ENCODE data around the gene ARHGAP45.
A peak's percentile ranks its signal among the peaks of the same experiment; 100 is the strongest.

ARHGAP45 gene

GRCh38 chr19:1070931-1071791 lies 4.2 kb downstream of the ARHGAP45 start:
- no peak for DNase-seq

GRCh38 chr19:1072371-1073015 lies 5.5 kb downstream of the ARHGAP45 start:
- no peak for DNase-seq

DNA sequence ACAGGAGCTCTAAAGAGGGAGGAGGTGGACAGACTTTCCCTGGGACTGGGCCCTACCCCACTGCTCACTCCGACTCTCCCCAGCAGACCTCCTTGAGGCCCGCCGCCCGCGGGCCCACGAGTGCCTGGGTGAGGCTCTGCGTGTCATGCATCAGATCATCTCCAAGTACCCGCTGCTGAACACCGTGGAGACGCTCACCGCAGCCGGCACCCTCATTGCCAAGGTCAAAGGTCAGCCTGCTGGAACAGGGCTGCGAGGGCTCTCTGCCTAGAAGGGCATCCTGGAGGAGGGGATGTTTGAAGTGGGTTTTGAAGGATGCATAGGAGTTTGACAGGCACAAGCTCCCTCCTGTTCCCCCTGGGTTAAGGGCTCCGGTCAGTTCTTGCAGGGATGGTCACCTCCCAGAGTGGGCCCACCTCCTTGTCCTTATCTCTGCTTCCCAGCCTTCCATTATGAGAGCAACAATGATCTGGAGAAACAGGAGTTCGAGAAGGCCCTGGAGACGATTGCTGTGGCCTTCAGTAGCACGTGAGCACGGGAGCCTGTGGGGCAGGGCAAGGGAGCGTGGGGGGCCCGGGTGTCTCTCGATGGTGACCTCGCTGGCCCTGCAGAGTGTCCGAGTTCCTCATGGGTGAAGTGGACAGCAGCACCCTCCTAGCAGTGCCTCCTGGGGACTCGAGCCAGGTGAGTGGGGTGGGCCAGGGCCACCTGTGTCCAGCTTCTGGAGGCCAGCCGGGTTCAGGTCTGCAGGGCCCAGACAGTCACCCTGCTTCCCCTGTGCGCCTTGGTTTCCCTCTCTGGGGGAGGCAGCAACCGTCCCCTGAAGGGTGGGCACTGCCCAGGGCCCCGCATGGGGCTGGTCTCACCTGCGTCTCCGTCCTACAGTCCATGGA lies 6.3 kb downstream of the ARHGAP45 start:
- DNase-seq, result no peak

DNA sequence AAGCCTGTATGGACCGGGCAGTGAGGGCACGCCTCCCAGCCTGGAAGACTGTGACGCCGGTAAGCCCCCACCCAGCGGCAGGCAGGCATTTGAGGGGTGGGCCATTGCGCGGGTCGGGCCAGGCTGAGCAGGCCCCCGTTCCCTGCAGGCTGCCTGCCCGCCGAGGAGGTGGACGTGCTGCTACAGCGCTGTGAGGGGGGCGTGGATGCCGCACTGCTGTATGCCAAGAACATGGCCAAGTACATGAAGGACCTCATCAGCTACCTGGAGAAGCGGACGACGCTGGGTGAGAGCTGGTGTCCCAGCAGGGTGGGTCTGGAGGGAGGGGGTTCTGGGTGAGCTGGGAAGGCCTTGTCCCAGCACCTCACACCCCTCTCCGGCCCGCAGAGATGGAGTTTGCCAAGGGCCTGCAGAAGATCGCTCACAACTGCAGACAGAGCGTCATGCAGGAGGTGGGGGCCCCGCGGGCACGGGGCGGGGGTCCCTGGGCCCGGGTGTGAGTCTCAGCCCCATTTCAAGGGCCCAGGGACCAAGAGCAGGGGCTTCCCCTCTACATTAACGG lies 7.1 kb downstream of the ARHGAP45 start:
- DNase-seq, result no peak

GRCh38 chr19:1074544-1075283 lies 7.7 kb downstream of the ARHGAP45 start:
- DNase-seq, result peak; percentile 96

DNA sequence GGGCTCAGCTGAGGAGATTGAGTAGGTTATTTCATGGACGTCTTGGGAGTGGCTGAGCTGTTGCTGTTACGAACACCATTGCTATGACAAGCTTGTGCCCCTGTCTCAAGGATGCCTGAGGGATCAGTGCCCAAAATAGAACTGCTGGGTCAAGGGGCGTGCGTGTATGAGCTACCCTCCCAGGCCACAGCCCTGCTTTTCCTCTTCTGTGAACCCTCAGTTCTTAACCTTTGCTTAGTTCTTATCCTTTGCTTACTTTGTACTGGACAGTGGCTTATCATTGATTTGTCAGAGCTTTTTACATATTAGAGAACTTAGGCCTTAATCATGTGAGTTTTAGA lies 9.0 kb downstream of the ARHGAP45 start:
- no peak for DNase-seq

- peak; percentile 97 for DNase-seq
Measured at GRCh38 chr19:1076951-1077350, 10.0 kb downstream of the ARHGAP45 start.

DNA sequence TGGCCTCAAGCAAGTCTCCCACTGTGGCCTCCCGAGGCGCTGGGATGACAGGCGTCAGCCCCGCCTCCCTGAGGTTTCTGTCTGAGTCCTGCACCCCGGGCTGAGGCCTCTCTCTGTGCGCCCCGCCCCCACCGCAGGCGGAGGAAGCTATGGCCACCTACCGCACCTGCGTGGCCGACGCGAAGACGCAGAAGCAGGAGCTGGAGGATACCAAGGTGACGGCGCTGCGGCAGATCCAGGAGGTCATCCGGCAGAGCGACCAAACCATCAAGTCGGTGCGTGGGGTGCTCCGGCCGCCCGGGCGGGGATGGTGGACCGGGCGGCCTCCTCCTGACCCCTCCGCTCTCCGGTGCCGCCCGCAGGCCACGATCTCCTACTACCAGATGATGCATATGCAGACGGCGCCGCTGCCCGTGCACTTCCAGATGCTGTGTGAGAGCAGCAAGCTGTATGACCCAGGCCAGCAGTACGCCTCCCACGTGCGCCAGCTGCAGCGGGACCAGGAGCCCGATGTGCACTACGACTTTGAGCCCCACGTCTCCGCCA lies 12.7 kb downstream of the ARHGAP45 start:
- DNase-seq, result peak; percentile 89

DNA sequence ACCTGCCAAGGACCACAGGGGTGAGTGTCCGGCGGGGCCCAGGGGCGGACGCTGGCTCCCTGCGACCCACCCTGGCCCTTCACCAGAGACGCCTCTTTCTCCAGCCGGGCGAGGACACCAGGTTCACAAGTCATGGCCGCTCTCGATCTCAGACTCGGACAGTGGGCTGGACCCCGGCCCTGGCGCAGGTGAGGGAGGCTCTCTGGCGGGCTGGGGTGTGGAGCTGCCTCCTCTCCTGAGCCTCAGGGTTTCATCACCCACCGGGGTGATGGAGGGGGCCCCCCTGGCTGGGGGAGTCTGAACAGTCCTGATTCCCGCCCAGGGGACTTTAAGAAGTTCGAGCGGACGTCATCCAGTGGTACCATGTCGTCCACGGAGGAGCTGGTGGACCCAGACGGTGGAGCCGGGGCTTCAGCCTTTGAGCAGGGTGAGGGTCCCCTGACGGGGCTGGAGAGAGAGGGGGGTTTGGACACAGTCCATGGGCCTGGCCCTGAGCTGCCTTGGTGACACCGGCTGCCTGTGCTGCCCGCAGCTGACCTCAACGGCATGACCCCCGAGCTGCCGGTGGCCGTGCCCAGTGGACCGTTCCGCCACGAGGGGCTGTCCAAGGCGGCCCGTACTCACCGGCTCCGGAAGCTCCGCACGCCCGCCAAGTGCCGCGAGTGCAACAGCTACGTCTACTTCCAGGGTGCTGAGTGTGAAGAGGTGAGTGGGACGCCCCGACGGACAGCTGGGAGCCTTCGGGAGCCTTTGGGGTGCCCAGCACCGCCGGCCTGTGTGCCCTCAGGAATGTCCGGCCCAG lies 13.6 kb downstream of the ARHGAP45 start:
- peak; percentile 64 for DNase-seq

DNA sequence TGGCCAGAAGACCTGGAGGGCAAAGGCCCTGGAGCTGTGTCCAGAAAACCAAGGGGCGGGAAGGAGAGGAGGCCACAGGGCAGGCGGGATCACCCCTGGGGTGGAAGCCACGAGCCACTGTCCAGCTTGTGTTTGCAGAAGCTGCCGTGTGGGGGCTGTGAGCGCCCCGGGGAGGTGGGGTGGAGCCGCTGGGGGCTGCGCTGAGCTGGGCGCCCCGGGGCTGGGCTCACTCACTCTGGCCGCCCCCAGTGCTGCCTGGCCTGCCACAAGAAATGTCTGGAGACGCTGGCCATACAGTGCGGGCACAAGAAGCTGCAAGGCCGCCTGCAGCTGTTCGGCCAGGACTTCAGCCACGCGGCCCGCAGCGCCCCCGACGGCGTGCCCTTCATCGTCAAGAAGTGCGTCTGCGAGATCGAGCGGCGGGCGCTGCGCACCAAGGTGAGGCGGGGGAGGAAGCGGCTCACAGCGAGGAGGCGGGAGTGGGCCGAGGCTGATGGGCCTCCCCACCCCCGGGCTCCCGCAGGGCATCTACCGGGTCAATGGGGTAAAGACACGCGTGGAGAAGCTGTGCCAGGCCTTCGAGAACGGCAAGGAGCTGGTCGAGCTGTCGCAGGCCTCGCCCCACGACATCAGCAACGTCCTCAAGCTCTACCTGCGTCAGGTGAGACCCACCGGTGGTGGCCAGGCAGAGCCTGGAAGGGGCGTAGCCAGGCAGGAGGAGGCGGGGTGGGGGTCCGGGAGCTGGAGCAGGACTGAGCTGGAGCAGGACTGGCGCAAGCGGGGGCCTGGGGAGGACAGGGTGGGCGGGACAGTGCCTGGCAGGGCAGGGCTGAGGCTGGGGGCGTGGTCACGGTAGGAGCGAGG lies 14.6 kb downstream of the ARHGAP45 start:
- no peak for DNase-seq

- DNase-seq, result peak; percentile 92
Measured at GRCh38 chr19:1082165-1082927, 15.4 kb downstream of the ARHGAP45 start.

DNA sequence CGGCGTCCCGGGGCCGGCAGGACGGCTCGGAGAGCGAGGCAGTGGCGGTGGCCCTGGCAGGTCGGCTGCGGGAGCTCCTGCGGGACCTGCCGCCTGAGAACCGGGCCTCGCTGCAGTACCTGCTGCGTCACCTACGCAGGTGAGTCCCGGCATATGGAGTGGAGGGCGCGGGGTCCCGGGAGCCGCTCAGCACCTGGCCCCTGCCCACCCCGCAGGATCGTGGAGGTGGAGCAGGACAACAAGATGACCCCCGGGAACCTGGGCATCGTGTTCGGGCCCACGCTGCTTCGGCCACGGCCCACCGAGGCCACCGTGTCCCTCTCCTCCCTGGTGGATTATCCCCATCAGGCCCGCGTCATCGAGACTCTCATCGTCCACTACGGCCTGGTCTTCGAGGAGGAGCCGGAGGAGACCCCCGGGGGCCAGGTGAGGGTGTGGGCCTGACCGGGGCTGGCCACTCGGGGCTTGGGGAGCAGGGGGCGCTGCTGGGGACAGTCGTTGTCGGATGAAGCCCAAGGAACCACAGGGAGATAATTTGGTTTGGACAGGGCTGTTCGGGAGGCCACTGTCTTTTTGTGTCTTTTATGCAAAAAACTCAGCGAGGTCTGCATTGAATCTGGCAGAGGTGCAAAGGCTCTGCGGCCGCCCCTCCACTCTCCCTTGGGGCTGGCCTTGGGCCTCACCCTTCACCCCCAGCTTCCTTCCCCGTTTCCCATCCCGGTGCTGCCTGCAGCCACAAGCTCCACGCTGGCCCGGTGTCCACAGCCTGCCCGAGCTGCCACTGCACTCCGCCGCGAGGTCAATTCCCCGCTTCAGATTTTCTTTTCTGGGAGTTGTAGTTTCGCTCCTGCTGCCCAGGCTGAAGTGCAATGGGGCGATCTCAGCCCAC lies 16.2 kb downstream of the ARHGAP45 start:
- no peak for DNase-seq

DNA sequence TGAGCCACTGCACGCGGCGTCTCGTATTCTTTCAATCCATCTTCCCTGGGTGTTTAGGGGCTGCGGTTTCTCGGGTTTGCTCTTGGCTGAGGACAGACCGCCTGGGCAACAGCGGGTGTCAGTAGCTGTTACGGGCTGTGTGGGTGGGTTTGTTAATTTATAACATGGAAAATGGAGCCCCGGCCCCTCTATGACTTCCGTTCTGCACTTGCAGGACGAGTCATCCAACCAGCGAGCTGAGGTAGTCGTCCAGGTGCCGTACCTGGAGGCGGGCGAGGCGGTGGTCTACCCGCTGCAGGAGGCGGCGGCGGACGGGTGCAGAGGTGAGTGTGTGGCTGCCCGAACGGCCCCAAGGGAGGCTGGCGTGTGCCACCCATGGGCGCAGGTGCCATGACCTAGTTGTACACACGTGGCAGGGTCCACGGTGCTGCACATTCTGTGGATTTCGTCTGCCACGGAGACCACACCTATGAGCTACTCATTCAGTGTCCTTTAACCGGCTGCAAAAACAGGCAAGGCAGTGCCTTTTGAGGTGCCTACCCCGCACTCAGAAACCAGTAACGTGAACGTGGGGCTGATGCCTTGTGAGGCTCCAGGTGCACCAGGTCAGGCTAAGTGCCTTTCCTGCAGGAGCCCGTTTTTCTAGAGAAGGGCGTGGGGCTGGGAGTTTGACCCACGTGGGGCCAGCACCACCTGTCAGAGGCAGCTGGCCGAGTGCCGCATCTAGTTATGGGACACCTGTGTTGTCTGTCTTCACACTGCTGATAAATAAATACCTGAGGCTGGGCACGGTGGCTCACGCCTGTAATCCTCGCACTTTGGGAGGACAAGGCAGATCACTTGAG lies 17.3 kb downstream of the ARHGAP45 start:
- DNase-seq, result no peak

DNA sequence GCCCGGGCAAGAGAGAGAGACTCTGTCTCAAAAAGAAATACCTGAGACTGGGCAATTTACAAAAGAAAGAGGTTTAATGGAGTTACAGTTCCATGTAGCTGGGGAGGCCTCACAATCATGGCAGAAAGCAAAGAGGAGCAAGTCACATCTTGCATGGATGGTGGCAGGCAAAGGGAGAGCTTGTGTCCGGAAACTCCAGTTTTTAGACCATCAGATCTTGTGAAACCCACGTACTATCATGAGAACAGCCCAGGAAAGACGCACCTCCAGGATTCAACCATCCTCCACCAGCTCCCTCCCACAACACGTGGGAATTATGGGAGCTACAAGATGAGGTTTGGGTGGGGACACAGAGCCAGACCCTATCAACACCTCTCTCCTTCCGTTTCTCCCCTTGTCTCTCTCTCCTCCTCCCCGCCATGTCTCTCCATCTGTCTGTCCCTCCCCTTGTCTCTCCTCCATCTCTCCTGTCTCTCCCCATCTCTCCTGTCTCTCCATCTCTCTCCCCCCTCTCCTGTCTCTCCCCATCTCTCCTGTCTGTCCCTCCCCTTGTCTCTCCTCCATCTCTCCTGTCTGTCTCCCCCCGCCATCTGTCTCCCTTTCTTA lies 18.2 kb downstream of the ARHGAP45 start:
- no peak for DNase-seq

DNA sequence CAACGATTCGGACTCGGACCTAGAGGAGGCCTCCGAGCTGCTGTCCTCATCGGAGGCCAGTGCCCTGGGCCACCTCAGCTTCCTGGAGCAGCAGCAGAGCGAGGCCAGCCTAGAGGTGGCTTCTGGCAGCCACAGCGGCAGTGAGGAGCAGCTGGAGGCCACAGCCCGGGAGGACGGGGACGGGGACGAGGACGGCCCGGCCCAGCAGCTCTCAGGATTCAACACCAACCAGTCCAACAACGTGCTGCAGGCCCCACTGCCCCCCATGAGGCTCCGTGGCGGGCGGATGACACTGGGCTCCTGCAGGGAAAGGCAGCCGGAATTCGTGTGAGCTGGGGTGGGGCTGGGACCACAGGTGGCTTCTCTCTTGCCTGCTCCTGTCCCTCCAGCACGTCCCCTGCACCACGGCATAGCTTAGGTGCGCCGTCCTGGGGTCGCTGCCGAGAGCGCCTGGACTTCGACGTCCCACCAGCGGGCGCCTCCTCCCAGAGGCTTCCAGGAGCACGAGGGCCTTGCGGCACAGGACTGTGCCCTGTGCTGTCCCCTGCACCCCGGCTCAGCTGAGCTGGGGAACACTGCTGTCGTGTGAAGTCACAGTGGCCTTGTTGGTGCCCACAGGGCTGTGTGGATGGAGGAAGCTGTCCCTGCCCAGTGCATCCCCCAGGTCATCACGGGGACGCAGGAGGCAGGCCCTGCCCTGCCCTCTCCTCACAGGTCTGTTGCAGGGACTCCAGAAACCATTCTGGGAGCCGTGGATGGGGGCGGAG lies 18.9 kb downstream of the ARHGAP45 start:
- DNase-seq, result no peak

DNA sequence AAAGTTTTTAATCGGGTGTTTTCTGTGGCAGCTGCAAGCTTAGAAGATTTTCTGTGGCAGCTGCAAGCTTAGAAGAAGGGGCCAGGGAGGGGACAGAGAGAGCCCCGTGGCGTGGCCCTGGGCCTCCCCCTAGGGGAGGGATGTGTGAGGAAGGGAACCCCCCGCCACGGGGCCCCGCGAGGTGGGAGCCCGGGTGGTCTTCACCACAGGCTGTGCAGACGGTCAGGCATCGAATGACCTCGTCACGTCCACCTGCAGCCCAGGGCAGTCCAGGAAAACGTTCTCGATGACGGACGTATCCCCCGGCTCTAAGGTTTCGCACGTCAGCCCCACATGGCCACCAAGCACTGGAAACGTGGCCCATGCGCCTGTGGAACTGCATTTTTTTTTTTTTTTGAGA lies 19.6 kb downstream of the ARHGAP45 start:
- no peak for DNase-seq
